Measurements from ENCODE around the gene CMC4.

Gene CMC4

GRCh38 chrX:155069414-155069813 lies 1.5 kb downstream of the CMC4 start:
- no peak for DNase-seq (ENCODE audit: extremely low spot score)
- ChIA-PET POLR2A (no interaction called here), CTCF (interaction anchor here (1.0 to 1.7 kb wide), 2 partner anchors 11 to 17 kb away, joined by 3 to 4 read pairs; no protein-coding TSS in a partner anchor)
- no peak for TF ChIP-seq CTCF (IDR thresholded peaks at IDR 0.05; ENCODE audit: control extremely low read depth, extremely low read depth, low read depth, missing control alignments)

GRCh38 chrX:155068165-155068564 lies 2.8 kb downstream of the CMC4 start:
- no peak for DNase-seq (ENCODE audit: extremely low spot score)
- POLR2A ChIA-PET: no interaction called here
- no peak for TF ChIP-seq CTCF (IDR thresholded peaks at IDR 0.05; ENCODE audit: control extremely low read depth, extremely low read depth, low read depth, missing control alignments)
- CTCF ChIA-PET: interaction anchor here (1.7 to 2.3 kb wide), 3 partner anchors 10 to 150 kb away, joined by 4 to 6 read pairs (median 5); no protein-coding TSS in a partner anchor

GRCh38 chrX:155065035-155065734 lies 5.8 kb downstream of the CMC4 start:
- no peak for TF ChIP-seq CTCF (IDR thresholded peaks at IDR 0.05; ENCODE audit: control extremely low read depth, extremely low read depth, low read depth, missing control alignments)
- ChIA-PET POLR2A (no interaction called here), CTCF (no interaction called here)
- DNase-seq (ENCODE audit: extremely low spot score): no peak

GRCh38 chrX:155061760-155062159 lies 9.2 kb downstream of the CMC4 start:
- DNase-seq (ENCODE audit: extremely low spot score): no peak
- ChIA-PET CTCF (interaction anchor here (1.2 to 1.9 kb wide), 5 partner anchors 10 to 144 kb away, joined by 3 to 9 read pairs (median 4); no protein-coding TSS in a partner anchor), POLR2A (no interaction called here)
- TF ChIP-seq CTCF (IDR thresholded peaks at IDR 0.05; ENCODE audit: control extremely low read depth, extremely low read depth, low read depth, missing control alignments): no peak

- peak; percentile 61 for TF ChIP-seq CTCF (IDR thresholded peaks at IDR 0.05; ENCODE audit: control extremely low read depth, extremely low read depth, low read depth, missing control alignments)
- ChIA-PET CTCF (interaction anchor here (0.6 to 4.6 kb wide), 21 partner anchors 8 to 160 kb away, joined by 3 to 27 read pairs (median 5); partner anchors contain the start of genes FUNDC2 and VBP1), POLR2A (interaction anchor here (0.7 kb wide), 1 partner anchor 31 kb away, joined by 5 read pairs; the partner anchor contains the start of gene FUNDC2)
- peak; percentile 51 for DNase-seq (ENCODE audit: extremely low spot score)
Measured at GRCh38 chrX:155056877-155057792, 13.8 kb downstream of the CMC4 start.

- ChIA-PET POLR2A (no interaction called here), CTCF (interaction anchor here (0.6 to 4.6 kb wide), 20 partner anchors 8 to 160 kb away, joined by 3 to 27 read pairs (median 5); partner anchors contain the start of genes FUNDC2 and VBP1)
- TF ChIP-seq CTCF (IDR thresholded peaks at IDR 0.05; ENCODE audit: control extremely low read depth, extremely low read depth, low read depth, missing control alignments): no peak
- no peak for DNase-seq (ENCODE audit: extremely low spot score)
Measured at GRCh38 chrX:155056471-155056870, 14.5 kb downstream of the CMC4 start.
